Neural progenitor cell (in vitro differentiated cells): ENCODE measurements around the gene CDC42SE2.
A peak's percentile ranks its signal among the peaks of the same experiment; 100 is the strongest.

ENCODE experiments used
- CTCF ChIP-seq: fragments of 200-600 bp; sonication (generic); IDR thresholded peaks from 2 replicates; pipeline ENCODE4 v1.5.1; 2017; ENCODE audit warnings: antibody characterized with exemption, mild to moderate bottlenecking
- EZH2 ChIP-seq: fragments of 200-600 bp; sonication (generic); IDR thresholded peaks from 2 replicates; pipeline ENCODE4 v1.6.1; 2017; ENCODE audit warnings: antibody characterized with exemption, mild to moderate bottlenecking, moderate library complexity
- EZH2phosphoT487 ChIP-seq: fragments of 200-600 bp; sonication (generic); IDR thresholded peaks from 2 replicates; pipeline ENCODE4 v1.6.1; 2017; ENCODE audit warnings: antibody characterized with exemption

- TF ChIP-seq CTCF (peak; percentile 69), EZH2phosphoT487 (no peak), EZH2 (no peak)
These were observed 159.2 kb downstream of the CDC42SE2 start for GRCh38 chr5:131423056-131423455.
